Thymus (tissue), 14 donors: ENCODE results near the gene CDH11. TPM values are rescaled to one million over a fixed set of nuclear protein-coding genes. Genes with fewer than 3 reads are reported as not detected.

Source experiments
- DNase-seq, 9 donors: peaks; one replicate each; pipeline ENCODE4 v3.0.0-alpha.2; 2013; ENCODE audit warnings: low spot score in 9 of 9, low read depth in 6 of 9, missing footprints in 1 of 9
- H3K27ac ChIP-seq, 2 donors: one replicate each; pipeline ENCODE4 v1.5.1; 2013; ENCODE audit warnings: control low read depth in 1 of 2, low read depth in 1 of 2, low read length in 1 of 2, mild to moderate bottlenecking in 1 of 2, moderate library complexity in 1 of 2
- H3K27me3 ChIP-seq, 2 donors: one replicate each; pipeline ENCODE4 v1.5.1; 2013; ENCODE audit warnings: low read length in 1 of 2; ENCODE audit not compliant: control insufficient read depth in 2 of 2, insufficient read depth in 1 of 2
- H3K36me3 ChIP-seq, 2 donors: one replicate each; pipeline ENCODE4 v1.5.1; 2013; ENCODE audit warnings: low read length in 1 of 2, mild to moderate bottlenecking in 1 of 2, moderate library complexity in 1 of 2; ENCODE audit not compliant: control insufficient read depth in 2 of 2, insufficient read depth in 2 of 2
- H3K4me1 ChIP-seq, 2 donors: one replicate each; pipeline ENCODE4 v1.5.1; 2013; ENCODE audit warnings: low read length in 2 of 2; ENCODE audit not compliant: control insufficient read depth in 2 of 2, insufficient read depth in 2 of 2
- H3K4me3 ChIP-seq, 2 donors: one replicate each; pipeline ENCODE4 v1.5.1; 2013; ENCODE audit warnings: low read length in 2 of 2, control low read depth in 1 of 2, mild to moderate bottlenecking in 1 of 2
- H3K9me3 ChIP-seq, 2 donors: one replicate each; pipeline ENCODE4 v1.5.1; 2013; ENCODE audit warnings: low read length in 1 of 2, mild to moderate bottlenecking in 1 of 2; ENCODE audit not compliant: control insufficient read depth in 2 of 2, insufficient read depth in 1 of 2
- WGBS: extraction: QIAGEN DNeasy Blood & Tissue Kit; methylation state at CpG from one replicate; pipeline ENCODE4 v1.1.7; 2013; 5-methylcytosine and 5-hydroxymethylcytosine counted together
- long read RNA-seq, 10 donors: transcript quantifications; one replicate each; lab custom pipeline, GENCODE V29; 2026
- polyA plus RNA-seq: library from polyadenylated mRNA; stranded (reverse); fragments of 200-250 nt; gene quantifications from one replicate; pipeline ENCODE4 v1.2.3, GENCODE V29; 2013
- total RNA-seq: library from RNA; stranded (reverse); fragments of 120-200 nt; gene quantifications from one replicate; pipeline ENCODE4 v1.2.4, GENCODE V29; 2013
- donor health status: healthy.

Gene CDH11, protein sequence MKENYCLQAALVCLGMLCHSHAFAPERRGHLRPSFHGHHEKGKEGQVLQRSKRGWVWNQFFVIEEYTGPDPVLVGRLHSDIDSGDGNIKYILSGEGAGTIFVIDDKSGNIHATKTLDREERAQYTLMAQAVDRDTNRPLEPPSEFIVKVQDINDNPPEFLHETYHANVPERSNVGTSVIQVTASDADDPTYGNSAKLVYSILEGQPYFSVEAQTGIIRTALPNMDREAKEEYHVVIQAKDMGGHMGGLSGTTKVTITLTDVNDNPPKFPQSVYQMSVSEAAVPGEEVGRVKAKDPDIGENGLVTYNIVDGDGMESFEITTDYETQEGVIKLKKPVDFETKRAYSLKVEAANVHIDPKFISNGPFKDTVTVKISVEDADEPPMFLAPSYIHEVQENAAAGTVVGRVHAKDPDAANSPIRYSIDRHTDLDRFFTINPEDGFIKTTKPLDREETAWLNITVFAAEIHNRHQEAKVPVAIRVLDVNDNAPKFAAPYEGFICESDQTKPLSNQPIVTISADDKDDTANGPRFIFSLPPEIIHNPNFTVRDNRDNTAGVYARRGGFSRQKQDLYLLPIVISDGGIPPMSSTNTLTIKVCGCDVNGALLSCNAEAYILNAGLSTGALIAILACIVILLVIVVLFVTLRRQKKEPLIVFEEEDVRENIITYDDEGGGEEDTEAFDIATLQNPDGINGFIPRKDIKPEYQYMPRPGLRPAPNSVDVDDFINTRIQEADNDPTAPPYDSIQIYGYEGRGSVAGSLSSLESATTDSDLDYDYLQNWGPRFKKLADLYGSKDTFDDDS
- total RNA-seq (7.5 TPM), polyA plus RNA-seq (3.7 TPM)
- long read RNA-seq, donor 1: 0 reads
- long read RNA-seq, donor 2: 0 reads
- long read RNA-seq, donor 3: 0 reads
- long read RNA-seq, donor 4: 0 reads
- long read RNA-seq, donor 5, full-length matches to known transcripts: 3 of 3 reads
- long read RNA-seq, donor 5, partial matches to known transcripts: 0 of 3 reads
- long read RNA-seq, donor 5, other reads (novel, unspliced or antisense): 0 of 3 reads
- long read RNA-seq, donor 6, full-length matches to known transcripts: 3 of 3 reads
- long read RNA-seq, donor 6, partial matches to known transcripts: 0 of 3 reads
- long read RNA-seq, donor 6, other reads (novel, unspliced or antisense): 0 of 3 reads
- long read RNA-seq, donor 7, partial matches to known transcripts: 0 of 1 reads
- long read RNA-seq, donor 7, other reads (novel, unspliced or antisense): 0 of 1 reads
- long read RNA-seq, donor 8: 0 reads
- long read RNA-seq, donor 9, partial matches to known transcripts: 0 of 1 reads
- long read RNA-seq, donor 9, other reads (novel, unspliced or antisense): 0 of 1 reads
- long read RNA-seq, donor 10: 0 reads

DNA sequence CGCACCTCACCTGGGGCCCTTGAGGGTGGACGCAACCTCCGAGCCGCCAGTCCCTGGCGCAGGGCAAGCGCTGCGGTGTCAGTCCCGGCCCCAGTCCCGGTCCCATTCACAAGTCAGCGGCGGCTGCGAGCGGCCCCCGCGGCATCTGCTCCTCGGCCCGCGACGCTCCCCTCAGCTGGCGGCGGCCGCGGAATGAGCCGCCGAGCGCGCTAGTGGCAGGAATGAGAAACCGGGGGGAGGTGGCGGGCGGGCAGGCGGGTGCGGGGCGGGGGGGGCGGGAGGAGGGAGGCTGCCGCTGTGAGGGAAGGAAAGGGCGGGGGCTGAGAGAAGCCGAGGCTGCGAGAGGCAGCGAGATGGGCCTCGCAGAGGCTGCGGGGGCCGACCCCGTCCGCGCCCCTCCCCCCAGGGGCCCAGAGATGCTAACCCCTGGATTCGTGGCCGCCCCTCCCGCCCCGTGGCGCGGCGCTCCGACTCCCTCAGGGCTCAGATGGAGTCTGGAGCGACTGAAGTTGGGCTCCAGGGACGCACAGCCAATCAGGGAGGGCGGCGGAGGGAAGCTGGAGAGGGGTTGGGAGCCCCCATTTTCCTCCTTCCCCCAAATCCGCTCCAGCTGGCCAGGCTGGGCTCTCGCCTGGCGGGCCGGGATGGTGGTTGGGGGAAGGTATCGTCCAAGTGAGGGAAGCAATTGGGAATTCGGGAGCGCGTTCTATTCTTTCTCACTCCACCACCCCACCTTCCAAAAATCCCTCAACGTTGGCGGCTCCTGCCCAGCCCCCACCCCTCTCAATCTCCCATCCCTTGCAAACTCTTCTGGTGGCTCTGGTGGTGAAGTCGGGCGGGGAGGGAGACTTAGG is at the start of gene CDH11:
Gene CDH11 (minus strand): TSS at position 194 of the 854 bp plus-strand sequence. CDS start 117,194 bp downstream, outside the sequence.
- Histone ChIP-seq H3K27ac (peak within 1 kb of the TSS in 1 of 2 donors; percentile 57), H3K36me3 (no peaks in the 10 kb centered on the region), H3K4me3 (peak within 1 kb of the TSS; percentile 17 to 32), H3K27me3 (peaks cover 44 to 49% of the 10 kb centered on the region in 2 donors), H3K9me3 (no peaks in the 10 kb centered on the region), H3K4me1 (no peaks in the 10 kb centered on the region)
- WGBS: 4% methylated on average over 69 of the region's 69 CpGs
- no peak for DNase-seq

DNA sequence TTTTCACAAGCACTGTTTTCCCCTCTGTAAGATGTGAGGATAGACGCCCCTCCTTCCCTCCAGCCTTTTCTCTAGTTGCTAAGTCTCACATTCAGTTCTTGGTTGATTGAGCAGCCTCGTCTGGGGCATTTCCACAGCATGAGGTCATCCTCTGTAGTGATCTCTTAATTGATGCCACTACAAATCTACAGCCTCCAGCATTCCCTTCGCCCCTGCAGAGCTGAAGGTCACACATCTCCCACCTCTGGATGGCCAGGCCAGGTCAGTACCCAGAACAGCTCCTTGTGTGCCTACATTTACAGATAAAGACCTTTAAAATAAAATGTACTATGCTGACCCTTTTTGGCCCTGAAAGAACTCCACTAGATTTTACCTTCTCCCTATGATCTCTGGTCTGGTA is 32.5 kb upstream of the CDH11 start:
- Histone ChIP-seq H3K4me1 (no peaks in the 10 kb centered on the region), H3K9me3 (no peaks in the 10 kb centered on the region), H3K27ac (no peak overlapping the region), H3K27me3 (no peaks in the 10 kb centered on the region), H3K36me3 (no peaks in the 10 kb centered on the region), H3K4me3 (no peak overlapping the region)
- no peak for DNase-seq
- 42% methylated on average over 3 of the region's 3 CpGs for WGBS

DNA sequence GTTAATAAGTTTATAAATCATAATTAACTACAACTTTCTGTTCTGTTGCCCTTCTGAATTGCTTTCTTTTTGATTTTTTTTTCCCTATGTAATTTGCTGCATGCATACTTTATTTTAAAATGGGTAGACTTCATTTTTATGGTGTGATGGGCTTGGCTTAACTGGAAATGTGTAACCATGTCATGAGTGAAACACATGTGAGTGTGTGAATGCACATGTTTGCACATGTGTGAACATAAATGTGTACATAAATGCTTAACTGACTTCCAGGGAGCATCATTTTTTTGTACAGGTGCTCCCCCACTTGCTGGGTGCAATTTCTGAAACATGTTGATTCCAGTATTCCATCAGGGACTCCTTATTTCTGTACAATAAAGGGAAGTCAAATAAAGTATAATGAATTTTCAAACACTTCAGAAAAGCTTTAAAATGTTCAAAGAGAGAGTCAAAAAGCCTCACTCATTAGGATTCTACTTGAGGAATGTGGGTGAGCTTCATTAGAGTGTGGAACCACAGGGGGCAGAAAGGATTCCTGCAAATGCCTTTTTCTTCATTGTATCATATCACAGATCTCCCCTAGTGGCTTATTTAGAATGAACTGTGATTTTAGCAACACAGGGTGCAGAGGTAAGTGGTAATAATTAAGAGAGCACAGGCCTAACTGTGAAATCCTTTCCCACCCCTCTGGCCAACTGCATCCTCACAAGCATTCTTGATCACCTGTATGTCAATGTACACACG is 31.7 kb upstream of the CDH11 start:
- Histone ChIP-seq H3K4me1 (no peaks in the 10 kb centered on the region), H3K27me3 (no peaks in the 10 kb centered on the region), H3K9me3 (no peaks in the 10 kb centered on the region), H3K4me3 (no peak overlapping the region), H3K36me3 (no peaks in the 10 kb centered on the region), H3K27ac (no peak overlapping the region)
- 66% methylated on average over 1 of the region's 1 CpG for WGBS
- no peak for DNase-seq

- Histone ChIP-seq H3K36me3 (no peaks in the 10 kb centered on the region), H3K4me3 (no peak overlapping the region), H3K27me3 (no peaks in the 10 kb centered on the region), H3K9me3 (no peaks in the 10 kb centered on the region), H3K27ac (no peak overlapping the region), H3K4me1 (no peaks in the 10 kb centered on the region)
- DNase-seq: no peak
These were observed 26.9 kb upstream of the CDH11 start for GRCh38 chr16:65148804-65149203.

DNA sequence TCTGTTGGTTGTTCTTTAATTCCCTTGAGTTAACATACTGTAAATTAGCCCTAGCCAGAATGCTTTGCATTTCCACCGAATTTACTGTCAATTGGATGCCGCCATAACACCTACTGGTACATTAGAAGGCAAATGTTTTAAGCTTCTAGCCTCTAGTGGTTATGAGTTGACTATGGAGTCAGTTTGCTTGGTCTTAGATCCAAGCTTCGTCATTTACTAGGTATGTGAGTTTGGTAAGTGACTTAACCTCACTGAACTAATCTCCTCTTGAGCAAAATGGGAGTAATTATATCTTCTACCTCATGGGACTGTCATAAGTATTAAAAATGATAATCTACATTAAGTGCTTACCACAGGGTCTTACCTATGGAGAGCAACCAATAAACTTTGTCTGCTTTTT is 20.4 kb upstream of the CDH11 start:
- DNase-seq: no peak
- no peaks in the 10 kb centered on the region for H3K36me3 ChIP-seq
- H3K4me1 ChIP-seq: no peaks in the 10 kb centered on the region
- H3K27ac ChIP-seq: no peak overlapping the region
- H3K4me3 ChIP-seq: no peak overlapping the region
- 88% methylated on average over 3 of the region's 3 CpGs for WGBS
- no peaks in the 10 kb centered on the region for H3K27me3 ChIP-seq
- no peaks in the 10 kb centered on the region for H3K9me3 ChIP-seq

GRCh38 chr16:65136681-65137080 is 14.8 kb upstream of the CDH11 start:
- DNase-seq: no peak
- H3K4me1 ChIP-seq: no peaks in the 10 kb centered on the region
- H3K27me3 ChIP-seq: no peaks in the 10 kb centered on the region
- H3K9me3 ChIP-seq: no peaks in the 10 kb centered on the region
- no peak overlapping the region for H3K27ac ChIP-seq
- no peak overlapping the region for H3K4me3 ChIP-seq
- H3K36me3 ChIP-seq: no peaks in the 10 kb centered on the region
- WGBS: 93% methylated on average over 2 of the region's 2 CpGs

DNA sequence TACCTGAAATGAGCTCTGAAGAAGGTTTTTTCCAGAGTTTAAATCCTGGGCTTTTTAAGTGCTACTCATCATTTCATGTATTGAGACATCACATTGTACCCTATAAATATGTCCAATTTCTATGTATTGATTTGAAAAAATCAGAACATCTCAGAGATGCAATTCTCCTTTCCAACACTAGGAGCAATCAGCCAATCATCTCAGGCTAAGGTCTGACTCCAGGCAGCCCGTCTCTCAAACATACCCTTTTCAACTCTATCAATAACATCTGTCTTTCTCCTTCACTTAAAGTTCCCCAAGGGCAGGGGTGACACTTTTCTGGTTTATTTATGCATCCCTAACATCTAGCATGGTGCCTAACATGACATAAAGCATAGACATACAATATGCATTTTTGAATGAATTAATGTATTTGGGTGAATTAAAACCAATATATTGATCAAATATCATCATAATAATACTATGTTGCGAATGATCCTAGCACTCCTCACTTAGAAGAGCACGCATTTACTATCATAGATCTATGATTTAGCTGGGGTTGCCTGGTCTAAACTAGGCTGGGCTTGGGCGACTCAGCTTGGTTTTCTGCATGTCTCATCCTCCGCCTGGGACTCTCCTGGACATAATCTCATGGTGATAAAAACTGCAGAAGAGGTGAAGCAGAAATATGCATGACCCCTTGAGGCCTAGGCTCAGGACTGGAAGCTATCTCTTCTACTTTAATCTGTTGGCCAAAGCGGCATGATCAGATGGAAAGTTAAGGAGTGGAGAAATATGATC is 5.2 kb upstream of the CDH11 start:
- 94% methylated on average over 6 of the region's 6 CpGs for WGBS
- Histone ChIP-seq H3K27me3 (peaks cover 18 to 22% of the 10 kb centered on the region in 2 donors), H3K4me1 (no peaks in the 10 kb centered on the region), H3K4me3 (no peak overlapping the region), H3K36me3 (no peaks in the 10 kb centered on the region), H3K27ac (no peak overlapping the region), H3K9me3 (no peaks in the 10 kb centered on the region)
- DNase-seq: peak in 1 of 9 donors; percentile 31
